ENCODE data around the gene KLHL42.

KLHL42 gene

DNA sequence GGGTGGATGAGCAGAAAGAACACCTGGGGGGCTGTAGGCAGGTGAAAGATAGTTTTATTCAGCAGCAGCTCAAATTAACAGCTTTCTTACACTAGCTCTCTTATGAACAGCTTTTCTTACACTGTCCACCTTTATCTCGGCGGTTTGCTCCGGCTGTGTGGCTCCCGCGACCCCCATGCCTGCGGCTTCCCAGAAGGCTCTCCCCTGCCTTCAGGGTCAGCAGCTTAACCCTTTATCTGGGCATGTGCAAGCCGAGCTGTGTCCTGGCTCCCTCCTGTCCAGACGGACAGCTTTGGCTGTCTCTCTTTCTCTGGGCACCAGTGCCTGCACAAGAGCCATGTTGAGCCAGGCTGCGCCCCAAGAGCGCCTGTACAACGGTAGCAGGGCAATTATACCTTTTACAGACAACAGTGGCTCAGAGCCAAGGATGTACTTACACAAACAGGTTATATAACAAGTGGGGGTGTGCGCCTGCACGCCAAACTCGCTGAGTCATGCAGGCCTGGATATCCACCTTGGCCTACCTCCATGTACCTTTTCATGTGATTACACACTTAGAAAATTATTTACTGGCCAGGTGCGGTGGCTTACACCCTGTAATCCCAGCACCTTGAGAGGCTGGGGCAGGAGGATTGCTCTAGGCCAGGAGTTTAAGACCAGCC is 28.5 kb upstream of the KLHL42 start:
- Histone ChIP-seq H4K8ac (ENCODE audit: low read length) (no peak overlapping the region), H3K4ac (ENCODE audit: low read depth in 1 of 2, low read length in 2 of 2) (no peak overlapping the region), H3K4me2 (ENCODE audit: low read length, poor library complexity, severe bottlenecking) (no peak overlapping the region), H2BK120ac (ENCODE audit: low read depth, low read length) (no peak overlapping the region), H3K36me3 (ENCODE audit: control insufficient read depth in 1 of 2, insufficient read depth in 2 of 2, low read depth in 1 of 2, low read length in 2 of 2) (peaks cover 10 to 41% of the 10 kb centered on the region in 2 experiments), H2AFZ (ENCODE audit: low read depth, low read length) (no peak overlapping the region), H3K27me3 (ENCODE audit: control insufficient read depth in 1 of 2, insufficient read depth in 1 of 2, low read length in 2 of 2) (no peaks in the 10 kb centered on the region), H4K91ac (ENCODE audit: low read length) (no peak overlapping the region), H2BK15ac (ENCODE audit: low read depth, poor library complexity, severe bottlenecking) (no peak overlapping the region), H3K14ac (ENCODE audit: low read length in 2 of 2) (no peak overlapping the region), H3K79me1 (replicated peaks; ENCODE audit: low read length, poor library complexity, severe bottlenecking) (peaks cover 25% of the 10 kb centered on the region), H2BK5ac (ENCODE audit: low read depth, low read length, poor library complexity, severe bottlenecking) (no peak overlapping the region), H3K27ac (ENCODE audit: low read length, poor library complexity, severe bottlenecking) (no peak overlapping the region), H3K9ac (ENCODE audit: low read length) (no peak overlapping the region), H3K23ac (ENCODE audit: low read length in 2 of 2) (no peak overlapping the region), H3K4me3 (ENCODE audit: insufficient read depth in 1 of 2, low read depth in 1 of 2, low read length in 2 of 2) (no peak overlapping the region), H2AK5ac (ENCODE audit: low read length, severe bottlenecking) (no peak overlapping the region), H2BK12ac (ENCODE audit: low read length in 2 of 2) (no peak overlapping the region), H3K18ac (ENCODE audit: low read depth in 1 of 2, low read length in 2 of 2) (no peak overlapping the region), H3K9me3 (ENCODE audit: control insufficient read depth, low read length) (no peaks in the 10 kb centered on the region), H3K4me1 (ENCODE audit: control insufficient read depth, insufficient read depth, low read depth, low read length) (peaks cover 2% of the 10 kb centered on the region)
- WGBS, result 97% methylated on average over 14 of the region's 15 CpGs
- DNase-seq, result no peak

- Histone ChIP-seq H3K9me3 (ENCODE audit: control insufficient read depth, low read length) (no peaks in the 10 kb centered on the region), H3K4ac (ENCODE audit: low read depth in 1 of 2, low read length in 2 of 2) (no peak overlapping the region), H2BK5ac (ENCODE audit: low read depth, low read length, poor library complexity, severe bottlenecking) (no peak overlapping the region), H2AK5ac (ENCODE audit: low read length, severe bottlenecking) (no peak overlapping the region), H3K18ac (ENCODE audit: low read depth in 1 of 2, low read length in 2 of 2) (no peak overlapping the region), H3K9ac (ENCODE audit: low read length) (no peak overlapping the region), H4K91ac (ENCODE audit: low read length) (no peak overlapping the region), H4K8ac (ENCODE audit: low read length) (peak overlapping the region; percentile 81), H3K79me1 (replicated peaks; ENCODE audit: low read length, poor library complexity, severe bottlenecking) (peaks cover 20% of the 10 kb centered on the region), H2BK12ac (ENCODE audit: low read length in 2 of 2) (no peak overlapping the region), H3K4me2 (ENCODE audit: low read length, poor library complexity, severe bottlenecking) (no peak overlapping the region), H2AFZ (ENCODE audit: low read depth, low read length) (no peak overlapping the region), H2BK15ac (ENCODE audit: low read depth, poor library complexity, severe bottlenecking) (no peak overlapping the region), H3K14ac (ENCODE audit: low read length in 2 of 2) (no peak overlapping the region), H3K27me3 (ENCODE audit: control insufficient read depth in 1 of 2, insufficient read depth in 1 of 2, low read length in 2 of 2) (no peaks in the 10 kb centered on the region), H3K23ac (ENCODE audit: low read length in 2 of 2) (no peak overlapping the region), H2BK120ac (ENCODE audit: low read depth, low read length) (no peak overlapping the region), H3K4me3 (ENCODE audit: insufficient read depth in 1 of 2, low read depth in 1 of 2, low read length in 2 of 2) (no peak overlapping the region), H3K27ac (ENCODE audit: low read length, poor library complexity, severe bottlenecking) (no peak overlapping the region), H3K4me1 (ENCODE audit: control insufficient read depth, insufficient read depth, low read depth, low read length) (no peaks in the 10 kb centered on the region), H3K36me3 (ENCODE audit: control insufficient read depth in 1 of 2, insufficient read depth in 2 of 2, low read depth in 1 of 2, low read length in 2 of 2) (peaks cover 13 to 45% of the 10 kb centered on the region in 2 experiments)
- 96% methylated on average over 3 of the region's 3 CpGs for WGBS
- DNase-seq, result no peak
Observed at GRCh38 chr12:27754795-27755194, 25.2 kb upstream of the KLHL42 start.

DNA sequence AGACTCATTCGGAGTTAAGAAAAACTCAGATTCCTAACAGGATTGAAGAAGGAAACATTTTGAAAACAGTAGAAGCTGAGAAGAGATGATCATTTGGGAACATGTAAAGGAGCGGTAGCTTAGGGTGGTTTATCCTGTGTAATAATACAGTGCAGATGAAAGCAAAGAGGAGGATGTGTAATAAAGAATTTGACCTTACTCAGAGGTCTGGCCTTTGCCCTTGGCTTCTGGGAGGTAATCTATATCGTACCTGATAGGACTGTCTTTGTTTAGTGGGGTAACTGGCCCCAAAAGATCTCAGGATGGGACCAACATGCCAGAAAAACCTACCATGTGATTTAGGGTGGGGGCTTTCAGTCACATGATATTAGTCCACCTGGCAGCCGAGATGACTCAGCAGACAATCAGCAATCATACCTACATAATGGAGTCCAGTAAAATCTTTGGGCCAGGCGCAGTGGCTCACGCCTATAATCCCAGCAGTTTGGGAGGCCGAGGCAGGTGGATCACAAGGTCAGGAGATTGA is 23.3 kb upstream of the KLHL42 start:
- no peak overlapping the region for H2BK15ac ChIP-seq (ENCODE audit: low read depth, poor library complexity, severe bottlenecking)
- WGBS, result 96% methylated on average over 7 of the region's 7 CpGs
- H3K27me3 ChIP-seq (ENCODE audit: control insufficient read depth in 1 of 2, insufficient read depth in 1 of 2, low read length in 2 of 2), result no peaks in the 10 kb centered on the region

GRCh38 chr12:27762757-27763156 is 17.3 kb upstream of the KLHL42 start:
- H2BK5ac ChIP-seq (ENCODE audit: low read depth, low read length, poor library complexity, severe bottlenecking), result no peak overlapping the region
- no peak overlapping the region for H2BK12ac ChIP-seq (ENCODE audit: low read length in 2 of 2)
- 100% methylated on average over 2 of the region's 2 CpGs for WGBS
- H4K8ac ChIP-seq (ENCODE audit: low read length), result no peak overlapping the region
- no peak overlapping the region for H2BK120ac ChIP-seq (ENCODE audit: low read depth, low read length)
- H3K4me2 ChIP-seq (ENCODE audit: low read length, poor library complexity, severe bottlenecking), result no peak overlapping the region
- H3K23ac ChIP-seq (ENCODE audit: low read length in 2 of 2), result no peak overlapping the region
- H3K18ac ChIP-seq (ENCODE audit: low read depth in 1 of 2, low read length in 2 of 2), result no peak overlapping the region
- no peak overlapping the region for H4K91ac ChIP-seq (ENCODE audit: low read length)
- no peak overlapping the region for H3K14ac ChIP-seq (ENCODE audit: low read length in 2 of 2)
- no peak overlapping the region for H3K4me3 ChIP-seq (ENCODE audit: insufficient read depth in 1 of 2, low read depth in 1 of 2, low read length in 2 of 2)
- no peak for DNase-seq
- H3K9me3 ChIP-seq (ENCODE audit: control insufficient read depth, low read length), result no peaks in the 10 kb centered on the region
- peaks cover 0 to 6% of the 10 kb centered on the region in 2 experiments for H3K36me3 ChIP-seq (ENCODE audit: control insufficient read depth in 1 of 2, insufficient read depth in 2 of 2, low read depth in 1 of 2, low read length in 2 of 2)
- no peak overlapping the region for H2AFZ ChIP-seq (ENCODE audit: low read depth, low read length)
- no peak overlapping the region for H2AK5ac ChIP-seq (ENCODE audit: low read length, severe bottlenecking)
- no peak overlapping the region for H3K27ac ChIP-seq (ENCODE audit: low read length, poor library complexity, severe bottlenecking)
- no peak overlapping the region for H2BK15ac ChIP-seq (ENCODE audit: low read depth, poor library complexity, severe bottlenecking)
- H3K27me3 ChIP-seq (ENCODE audit: control insufficient read depth in 1 of 2, insufficient read depth in 1 of 2, low read length in 2 of 2), result no peaks in the 10 kb centered on the region
- no peaks in the 10 kb centered on the region for H3K79me1 ChIP-seq (replicated peaks; ENCODE audit: low read length, poor library complexity, severe bottlenecking)
- no peak overlapping the region for H3K9ac ChIP-seq (ENCODE audit: low read length)
- no peak overlapping the region for H3K4ac ChIP-seq (ENCODE audit: low read depth in 1 of 2, low read length in 2 of 2)
- no peaks in the 10 kb centered on the region for H3K4me1 ChIP-seq (ENCODE audit: control insufficient read depth, insufficient read depth, low read depth, low read length)

More for the DNA sequence above, 23.3 kb upstream of the KLHL42 start:
- H3K23ac ChIP-seq (ENCODE audit: low read length in 2 of 2), result no peak overlapping the region
- no peak overlapping the region for H3K9ac ChIP-seq (ENCODE audit: low read length)
- H3K18ac ChIP-seq (ENCODE audit: low read depth in 1 of 2, low read length in 2 of 2), result no peak overlapping the region
- H2BK12ac ChIP-seq (ENCODE audit: low read length in 2 of 2), result no peak overlapping the region
- H3K79me1 ChIP-seq (replicated peaks; ENCODE audit: low read length, poor library complexity, severe bottlenecking), result peaks cover 12% of the 10 kb centered on the region
- H2BK120ac ChIP-seq (ENCODE audit: low read depth, low read length), result no peak overlapping the region
- no peaks in the 10 kb centered on the region for H3K4me1 ChIP-seq (ENCODE audit: control insufficient read depth, insufficient read depth, low read depth, low read length)
- H3K9me3 ChIP-seq (ENCODE audit: control insufficient read depth, low read length), result no peaks in the 10 kb centered on the region
- no peak overlapping the region for H3K4ac ChIP-seq (ENCODE audit: low read depth in 1 of 2, low read length in 2 of 2)
- no peak overlapping the region for H3K14ac ChIP-seq (ENCODE audit: low read length in 2 of 2)
- no peak overlapping the region for H3K4me3 ChIP-seq (ENCODE audit: insufficient read depth in 1 of 2, low read depth in 1 of 2, low read length in 2 of 2)
- no peak overlapping the region for H2BK5ac ChIP-seq (ENCODE audit: low read depth, low read length, poor library complexity, severe bottlenecking)
- H3K27ac ChIP-seq (ENCODE audit: low read length, poor library complexity, severe bottlenecking), result no peak overlapping the region
- H4K8ac ChIP-seq (ENCODE audit: low read length), result no peak overlapping the region
- H2AFZ ChIP-seq (ENCODE audit: low read depth, low read length), result peak overlapping the region; percentile 4
- no peak overlapping the region for H4K91ac ChIP-seq (ENCODE audit: low read length)
- peaks cover 5 to 44% of the 10 kb centered on the region in 2 experiments for H3K36me3 ChIP-seq (ENCODE audit: control insufficient read depth in 1 of 2, insufficient read depth in 2 of 2, low read depth in 1 of 2, low read length in 2 of 2)
- no peak for DNase-seq
- no peak overlapping the region for H3K4me2 ChIP-seq (ENCODE audit: low read length, poor library complexity, severe bottlenecking)
- no peak overlapping the region for H2AK5ac ChIP-seq (ENCODE audit: low read length, severe bottlenecking)
